SK-MEL-5 (cell line): ENCODE measurements around the gene ACSM4. TPM values are rescaled to one million over a fixed set of nuclear protein-coding genes. Genes with fewer than 3 reads are reported as not detected.
"Not testable (repeated sequence)": the region's sequence is repeated elsewhere in the genome, so short reads cannot be mapped to it uniquely, and the experiment has no call there.

ENCODE experiments used
- DNase-seq: peaks from one replicate; pipeline ENCODE4 v3.0.0-alpha.2; 2016; ENCODE audit warnings: low read depth, low spot score
- in situ Hi-C: cut with HindIII; loops from 2 replicates; pipeline ENCODE4 v1.10.0; 2016; ENCODE audit warnings: low sequenced_read_pairs, high pct_unique_total_duplicates, low pct_unique_long_range_greater_than_20kb
- polyA plus RNA-seq, 2 experiments: library from polyadenylated mRNA; depleted of rRNA; stranded (reverse); fragments of >200 nt; gene quantifications; 2 replicates each; pipeline ENCODE4 v1.2.3, GENCODE V29; 2015
- total RNA-seq: library from RNA; depleted of rRNA; stranded (reverse); fragments of >200 nt; shearing (Covaris generic); gene quantifications from 2 replicates; pipeline ENCODE4 v1.2.3, GENCODE V29; 2014; rRNA removed

ACSM4 gene, protein sequence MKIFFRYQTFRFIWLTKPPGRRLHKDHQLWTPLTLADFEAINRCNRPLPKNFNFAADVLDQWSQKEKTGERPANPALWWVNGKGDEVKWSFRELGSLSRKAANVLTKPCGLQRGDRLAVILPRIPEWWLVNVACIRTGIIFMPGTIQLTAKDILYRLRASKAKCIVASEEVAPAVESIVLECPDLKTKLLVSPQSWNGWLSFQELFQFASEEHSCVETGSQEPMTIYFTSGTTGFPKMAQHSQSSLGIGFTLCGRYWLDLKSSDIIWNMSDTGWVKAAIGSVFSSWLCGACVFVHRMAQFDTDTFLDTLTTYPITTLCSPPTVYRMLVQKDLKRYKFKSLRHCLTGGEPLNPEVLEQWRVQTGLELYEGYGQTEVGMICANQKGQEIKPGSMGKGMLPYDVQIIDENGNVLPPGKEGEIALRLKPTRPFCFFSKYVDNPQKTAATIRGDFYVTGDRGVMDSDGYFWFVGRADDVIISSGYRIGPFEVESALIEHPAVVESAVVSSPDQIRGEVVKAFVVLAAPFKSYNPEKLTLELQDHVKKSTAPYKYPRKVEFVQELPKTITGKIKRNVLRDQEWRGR
- not detected in 2 replicates for total RNA-seq
- not detected in 2 replicates for polyA plus RNA-seq (2015; cell fraction: cytosol; rRNA removed)
- not detected in 2 replicates for polyA plus RNA-seq (2015; cell fraction: nucleus; rRNA removed)

- no peak for DNase-seq
- in situ Hi-C loops, result no loop called here
Measured at GRCh38 chr12:7303772-7304171, at the start of gene ACSM4. ACSM4 (plus strand) TSS chr12:7304072; CDS start chr12:7304332, 260 bp downstream.

DNA sequence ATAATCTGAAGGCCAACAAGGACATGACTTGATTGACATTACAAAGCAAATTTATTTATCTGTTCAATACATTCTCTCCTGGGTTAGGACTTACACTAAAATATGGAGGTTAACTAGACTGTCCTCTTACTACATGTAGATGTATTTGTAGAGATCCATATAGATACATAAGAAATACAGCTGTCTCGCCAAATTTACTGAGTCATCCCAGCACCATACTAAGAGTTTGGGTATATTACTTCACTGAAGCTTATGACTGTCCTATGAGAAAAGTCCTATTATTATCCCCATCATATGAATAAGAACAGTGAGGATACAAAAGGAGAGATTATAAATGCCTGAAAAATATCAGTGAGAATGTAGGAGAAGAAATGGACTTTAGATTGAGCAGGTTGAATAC is 44.8 kb upstream of the ACSM4 start:
- in situ Hi-C loops, result no loop called here
- no peak for DNase-seq

DNA sequence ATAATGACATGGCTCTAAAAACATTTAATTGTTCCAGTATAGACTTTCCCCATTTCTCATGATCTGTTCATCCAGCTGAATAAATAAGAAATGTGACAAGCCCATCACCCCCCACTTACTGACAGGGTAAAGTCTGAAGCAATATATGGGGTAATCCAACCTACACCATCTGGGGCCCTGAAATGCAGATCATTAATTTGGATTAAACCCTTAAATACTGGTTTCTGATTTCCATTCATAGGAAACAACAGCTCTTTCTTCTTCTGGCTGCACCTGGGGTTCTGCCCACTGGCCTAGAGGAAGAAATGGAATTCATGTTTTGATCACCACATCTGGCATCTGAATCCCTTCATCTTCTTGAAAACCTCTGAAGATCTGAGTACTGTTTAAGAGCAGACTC is 39.3 kb upstream of the ACSM4 start:
- in situ Hi-C loops, result no loop called here

DNA sequence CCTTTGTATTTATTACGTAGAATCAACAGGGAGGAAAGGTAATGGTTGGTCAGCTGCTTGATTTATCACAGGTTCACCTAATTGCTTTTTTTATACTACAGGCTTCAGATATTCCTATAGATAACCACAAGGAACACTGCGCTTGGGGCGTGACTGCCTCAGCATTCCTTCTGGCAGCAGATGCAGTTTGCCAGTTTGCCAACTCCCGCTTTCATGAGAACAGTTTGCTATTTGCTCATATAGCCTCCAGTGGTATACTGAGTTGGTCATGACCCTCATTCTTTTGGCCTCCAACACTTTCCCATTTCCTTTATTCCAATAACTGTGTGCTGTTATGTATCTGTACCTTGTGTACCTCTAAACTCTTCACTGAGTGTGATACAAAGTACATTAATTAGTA is 38.6 kb upstream of the ACSM4 start:
- DNase-seq, result no peak
- in situ Hi-C loops, result no loop called here

More for the DNA sequence above, 39.3 kb upstream of the ACSM4 start:
- no peak for DNase-seq

DNA sequence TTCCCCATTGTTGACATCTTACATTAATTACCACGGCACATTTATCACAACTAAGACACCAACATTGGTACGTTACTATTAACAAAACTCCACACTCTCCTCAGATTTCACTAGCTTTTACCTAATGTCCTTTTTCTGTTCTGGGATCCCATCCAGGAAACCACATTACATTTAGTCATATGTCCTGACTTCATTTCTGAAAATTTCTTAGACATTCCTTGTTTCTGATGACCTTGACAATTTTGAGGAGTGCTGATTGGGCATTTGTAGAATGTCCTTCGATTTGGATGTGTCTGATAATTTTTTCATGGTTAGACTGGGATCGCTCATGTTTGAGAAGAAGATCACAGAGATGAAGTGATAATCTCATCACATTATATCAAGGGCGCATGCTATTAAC is 34.6 kb upstream of the ACSM4 start:
- in situ Hi-C loops, result no loop called here
- no peak for DNase-seq

DNA sequence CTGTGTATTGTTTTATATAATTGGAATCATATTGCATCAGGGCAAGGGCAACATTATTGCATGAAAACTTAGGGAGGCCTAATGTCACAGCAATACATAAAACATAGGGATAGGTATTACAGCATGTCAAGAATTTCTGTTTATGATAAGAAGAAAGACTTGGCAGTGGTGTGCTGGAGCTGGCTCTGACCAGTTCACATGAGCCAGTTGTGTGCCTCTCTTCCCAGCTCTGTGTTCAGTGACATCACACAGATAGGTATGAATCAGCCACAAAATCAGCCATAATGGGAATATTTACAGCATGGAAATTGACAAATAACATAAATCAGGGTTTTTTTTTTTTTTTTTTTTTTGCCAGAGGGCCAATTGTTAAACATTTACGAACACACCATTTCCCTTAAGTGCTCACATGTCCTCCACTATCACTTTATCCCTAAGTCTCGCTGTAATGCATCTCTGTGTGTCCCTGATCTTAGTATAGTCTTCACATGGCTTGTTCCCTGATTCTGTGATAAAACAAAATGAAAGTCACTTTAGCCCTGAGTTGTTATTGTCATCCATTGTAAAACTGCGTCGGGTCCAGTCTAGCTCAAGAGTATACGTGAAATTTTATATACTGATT is 31.9 kb upstream of the ACSM4 start:
- DNase-seq, result no peak
- in situ Hi-C loops, result no loop called here

DNA sequence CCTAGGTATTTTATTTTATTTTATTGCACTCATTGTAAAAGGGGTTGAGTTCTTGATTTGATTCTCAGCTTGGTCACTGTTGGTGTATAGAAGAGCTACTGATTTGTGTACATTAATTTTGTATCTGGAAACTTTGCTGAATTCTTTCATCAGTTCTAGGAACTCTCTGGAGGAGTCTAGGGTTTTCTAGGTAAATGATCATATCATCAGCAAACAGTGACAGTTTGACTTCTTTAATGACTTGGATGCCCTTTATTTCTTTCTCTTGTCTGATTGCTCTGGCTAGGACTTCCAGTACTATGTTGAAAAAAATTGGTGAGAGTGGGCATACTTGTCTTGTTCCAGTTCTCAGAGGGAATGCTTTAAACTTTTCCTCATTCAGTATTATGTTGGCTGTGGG is 28.4 kb upstream of the ACSM4 start:
- DNase-seq, in situ Hi-C loops: not testable (repeated sequence)

DNA sequence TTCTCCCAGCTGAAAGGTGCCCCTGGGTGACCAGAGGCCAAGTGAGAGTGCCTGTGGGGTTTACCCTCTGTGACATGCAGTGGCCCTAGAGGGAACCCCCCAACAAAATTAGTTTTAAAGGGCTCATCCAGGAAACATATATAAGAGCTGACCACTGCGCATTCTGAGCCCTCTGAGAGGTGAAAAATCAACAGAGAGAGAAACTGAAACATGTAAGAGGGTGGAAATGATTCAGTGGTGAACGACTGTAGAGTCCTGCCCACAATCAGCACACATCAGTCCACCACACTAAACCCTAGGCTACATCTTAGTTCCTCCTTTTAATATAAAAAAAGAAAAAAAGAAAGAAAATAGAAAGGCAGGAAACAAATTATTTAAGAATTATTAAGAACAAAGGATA is 21.0 kb upstream of the ACSM4 start:
- no peak for DNase-seq
- in situ Hi-C loops, result no loop called here

GRCh38 chr12:7289743-7290142 is 14.1 kb upstream of the ACSM4 start:
- no peak for DNase-seq
- in situ Hi-C loops, result no loop called here

DNA sequence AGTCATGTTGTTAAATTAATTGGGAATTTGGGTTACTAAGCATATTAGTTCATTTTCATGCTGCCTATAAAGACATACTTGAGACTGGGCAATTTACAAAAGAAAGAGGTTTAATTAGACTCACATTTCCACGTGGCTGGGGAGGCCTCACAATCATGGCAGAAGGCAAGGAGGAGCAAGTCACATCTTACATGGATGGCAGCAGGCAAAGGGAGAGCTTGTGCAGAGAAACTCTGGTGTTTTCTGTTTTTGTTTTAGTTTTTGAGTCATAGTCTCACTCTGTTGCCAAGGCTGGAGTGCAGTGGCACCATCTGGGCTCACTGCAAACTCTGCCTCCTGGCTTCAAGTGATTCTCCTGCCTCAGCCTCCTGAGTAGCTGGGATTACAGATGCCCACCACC is 13.3 kb upstream of the ACSM4 start:
- DNase-seq, in situ Hi-C loops: not testable (repeated sequence)

DNA sequence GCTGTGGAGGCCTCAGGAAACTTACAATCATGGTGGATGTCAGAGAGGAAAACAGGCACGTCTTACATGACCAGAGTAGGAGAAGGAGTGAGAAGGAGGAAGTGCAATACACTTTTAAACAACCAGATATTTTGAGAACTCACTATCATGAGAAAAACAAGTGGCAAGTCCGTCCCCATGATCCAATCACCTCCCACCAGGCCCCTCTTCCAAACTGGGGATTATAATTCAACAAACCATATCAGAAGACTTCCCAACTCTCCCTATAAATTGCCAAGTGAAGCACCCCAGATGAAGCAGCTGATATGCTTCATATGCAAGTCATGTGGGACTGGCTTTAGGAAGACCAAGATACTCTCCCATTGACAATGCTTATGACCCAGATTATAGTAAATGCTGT is 11.6 kb upstream of the ACSM4 start:
- in situ Hi-C loops, result no loop called here
- DNase-seq, result no peak

DNA sequence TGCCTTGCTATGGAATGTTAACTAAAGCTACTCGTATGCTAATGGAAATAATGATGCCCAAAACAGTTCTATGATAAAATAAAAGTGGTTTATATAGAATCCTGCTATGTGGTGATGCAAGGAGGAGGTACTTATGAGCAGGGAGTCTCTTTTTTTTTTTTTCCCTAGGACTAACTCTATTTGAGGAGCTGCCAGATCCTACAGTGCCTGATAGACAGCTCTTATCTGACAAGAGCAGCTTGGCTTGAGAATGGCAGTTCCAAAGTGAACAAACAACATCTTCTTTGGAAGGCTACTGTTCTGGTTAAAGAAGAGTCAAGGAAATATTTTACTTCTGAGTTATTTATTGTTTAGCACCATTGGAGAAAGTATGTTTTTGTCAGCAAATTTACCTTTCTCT is 10.2 kb upstream of the ACSM4 start:
- in situ Hi-C loops, result no loop called here
- DNase-seq, result no peak

- in situ Hi-C loops, result no loop called here
- no peak for DNase-seq
Measured at GRCh38 chr12:7295529-7295928, 8.3 kb upstream of the ACSM4 start.

- no peak for DNase-seq
- in situ Hi-C loops, result no loop called here
Measured at GRCh38 chr12:7297865-7298264, 6.0 kb upstream of the ACSM4 start.

- no peak for DNase-seq
- in situ Hi-C loops, result no loop called here
Measured at GRCh38 chr12:7302266-7302986, 1.4 kb upstream of the ACSM4 start.

DNA sequence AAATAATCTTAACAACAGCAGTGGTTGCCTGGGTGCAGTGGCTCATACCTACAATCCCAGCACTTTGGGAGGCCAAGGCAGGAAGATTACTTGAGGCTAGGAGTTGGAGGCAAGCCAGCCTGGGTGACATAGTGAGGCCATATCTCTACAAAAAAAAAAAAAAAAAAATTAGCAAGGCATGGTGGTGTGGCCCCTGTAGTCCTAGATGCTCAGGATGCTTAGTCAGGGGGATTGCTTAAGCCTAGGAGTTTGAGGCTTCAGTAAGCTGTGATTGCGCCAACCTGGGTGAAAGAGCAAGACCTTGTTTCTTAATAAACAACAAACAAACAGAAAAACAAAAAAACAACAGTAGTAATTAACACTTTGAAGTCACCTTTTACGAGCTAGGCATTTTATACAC is 642 bp upstream of the ACSM4 start:
- no peak for DNase-seq
- in situ Hi-C loops, result no loop called here

- no peak for DNase-seq
- in situ Hi-C loops, result no loop called here
Measured at GRCh38 chr12:7304456-7304855, 584 bp downstream of the ACSM4 start.

GRCh38 chr12:7310070-7310469 is 6.2 kb downstream of the ACSM4 start:
- DNase-seq, result no peak
- in situ Hi-C loops, result no loop called here
